ENCODE data around the gene MAD2L2. TPM values are rescaled to one million over a fixed set of nuclear protein-coding genes. Genes with fewer than 3 reads are reported as not detected.

The MAD2L2 gene
- total RNA-seq, 1 donor from 2014 or later = 30.1 TPM

- H3K79me2 ChIP-seq (ENCODE audit: insufficient read depth, low read length) = no peaks in the 10 kb centered on the region
- H3K9ac ChIP-seq (ENCODE audit: low read length) = no peak overlapping the region
- H3K36me3 ChIP-seq (ENCODE audit: insufficient read depth, low read length) = no peaks in the 10 kb centered on the region
- Mint-ChIP-seq H3K9me3 (ENCODE audit: unreplicated experiment) (no peaks in the 10 kb centered on the region), H3K36me3 (ENCODE audit: low read depth, unreplicated experiment) (peaks cover 4% of the 10 kb centered on the region), H3K27ac (ENCODE audit: unreplicated experiment) (no peak overlapping the region), H3K4me1 (ENCODE audit: low read depth, unreplicated experiment) (no peaks in the 10 kb centered on the region), H3K4me3 (ENCODE audit: unreplicated experiment) (no peak overlapping the region), H3K27me3 (ENCODE audit: low read depth, unreplicated experiment) (peaks cover 45% of the 10 kb centered on the region)
- DNase-seq (ENCODE audit: low read depth) (no peak), FAIRE-seq (no peak)
- no peak overlapping the region for H3K4me3 ChIP-seq (ENCODE audit: insufficient read depth, low read depth, low read length)
- H3K9me3 ChIP-seq (ENCODE audit: insufficient read depth, low read depth, low read length) = no peaks in the 10 kb centered on the region
- H3K27me3 ChIP-seq (ENCODE audit: insufficient read depth, low read length) = peaks cover 12% of the 10 kb centered on the region
- H2AFZ ChIP-seq (ENCODE audit: low read depth, low read length) = no peak overlapping the region
- no peak overlapping the region for H3K27ac ChIP-seq (ENCODE audit: low read depth, low read length)
- H4K20me1 ChIP-seq (ENCODE audit: insufficient read depth, low read length) = peaks cover 9% of the 10 kb centered on the region
- TF ChIP-seq EZH2 (IDR thresholded peaks at IDR 0.05; ENCODE audit: insufficient read depth, low read length) = no peak
- TF ChIP-seq CTCF (IDR thresholded peaks at IDR 0.05; ENCODE audit: insufficient read depth, low read depth, low read length) = no peak
- H3K4me2 ChIP-seq (ENCODE audit: low read length) = no peak overlapping the region
- H3K4me1 ChIP-seq (ENCODE audit: insufficient read depth, low read length) = no peaks in the 10 kb centered on the region
These were observed 42.8 kb downstream of the MAD2L2 start for GRCh38 chr1:11638121-11638520.

GRCh38 chr1:11634365-11635192 lies 46.4 kb downstream of the MAD2L2 start:
- no peaks in the 10 kb centered on the region for H3K4me1 ChIP-seq (ENCODE audit: insufficient read depth, low read length)
- no peak overlapping the region for H2AFZ ChIP-seq (ENCODE audit: low read depth, low read length)
- FAIRE-seq = no peak
- peaks cover 4% of the 10 kb centered on the region for H3K36me3 Mint-ChIP-seq (ENCODE audit: low read depth, unreplicated experiment)
- no peak overlapping the region for H3K27ac ChIP-seq (ENCODE audit: low read depth, low read length)
- H4K20me1 ChIP-seq (ENCODE audit: insufficient read depth, low read length) = peaks cover 5% of the 10 kb centered on the region
- no peaks in the 10 kb centered on the region for H3K79me2 ChIP-seq (ENCODE audit: insufficient read depth, low read length)
- peaks cover 54% of the 10 kb centered on the region for H3K27me3 Mint-ChIP-seq (ENCODE audit: low read depth, unreplicated experiment)
- H3K27me3 ChIP-seq (ENCODE audit: insufficient read depth, low read length) = peaks cover 8% of the 10 kb centered on the region
- H3K9ac ChIP-seq (ENCODE audit: low read length) = no peak overlapping the region
- H3K36me3 ChIP-seq (ENCODE audit: insufficient read depth, low read length) = no peaks in the 10 kb centered on the region
- no peaks in the 10 kb centered on the region for H3K9me3 ChIP-seq (ENCODE audit: insufficient read depth, low read depth, low read length)
- TF ChIP-seq EZH2 (IDR thresholded peaks at IDR 0.05; ENCODE audit: insufficient read depth, low read length) = no peak
- no peak for TF ChIP-seq CTCF (IDR thresholded peaks at IDR 0.05; ENCODE audit: insufficient read depth, low read depth, low read length)
- H3K4me2 ChIP-seq (ENCODE audit: low read length) = no peak overlapping the region
- DNase-seq (ENCODE audit: low read depth) = no peak
- no peaks in the 10 kb centered on the region for H3K4me1 Mint-ChIP-seq (ENCODE audit: low read depth, unreplicated experiment)
- H3K27ac Mint-ChIP-seq (ENCODE audit: unreplicated experiment) = no peak overlapping the region
- no peak overlapping the region for H3K4me3 ChIP-seq (ENCODE audit: insufficient read depth, low read depth, low read length)
- H3K9me3 Mint-ChIP-seq (ENCODE audit: unreplicated experiment) = no peaks in the 10 kb centered on the region
- H3K4me3 Mint-ChIP-seq (ENCODE audit: unreplicated experiment) = no peak overlapping the region
